ENCODE measurements around the gene PRUNE2. TPM values are rescaled to one million over a fixed set of nuclear protein-coding genes. Genes with fewer than 3 reads are reported as not detected.

PRUNE2 gene
- total and polyA plus RNA-seq, 2 of the 13 experiments (the other 11 are each of a cell fraction or from before 2014, with no cell fraction given), result 0.02 TPM; not detected in 1

DNA sequence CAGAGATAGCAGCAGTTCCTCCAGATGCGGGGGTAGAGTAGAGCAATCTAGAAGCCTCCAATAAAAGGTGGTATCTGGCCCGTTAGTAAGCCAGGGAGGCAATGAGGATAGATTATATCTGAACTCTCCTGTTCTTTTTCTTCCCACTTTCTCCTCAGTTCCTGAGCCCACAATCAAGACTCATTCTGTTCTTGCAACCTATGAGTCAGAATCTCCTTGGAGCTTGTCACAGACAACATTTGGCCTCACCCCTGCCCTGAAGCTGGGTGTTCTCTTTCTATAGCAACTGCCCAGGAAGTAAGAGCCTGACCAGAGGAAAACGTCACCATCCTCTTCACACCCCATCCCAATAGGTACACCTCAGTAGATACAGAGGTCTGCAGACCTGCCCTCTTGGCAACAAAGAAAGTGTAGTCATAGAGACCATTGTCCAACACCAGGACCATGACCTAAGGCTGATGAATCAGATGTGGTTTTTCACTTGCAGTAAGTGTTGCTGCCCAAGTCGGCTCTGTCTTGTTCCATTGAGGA lies 218.0 kb downstream of the PRUNE2 start (continued):
- no peak for TF ChIP-seq CHD2 (IDR thresholded peaks at IDR 0.05; ENCODE audit: low read depth, low read length)
- TF ChIP-seq ZMYM2 (CRISPR knock-in tag; IDR thresholded peaks at IDR 0.05), result no peak
- no peak for TF ChIP-seq CENPX (CRISPR knock-in tag; IDR thresholded peaks at IDR 0.05)
- TF ChIP-seq FOXK2 (IDR thresholded peaks at IDR 0.05), result no peak
- TF ChIP-seq PAX8 (CRISPR knock-in tag; IDR thresholded peaks at IDR 0.05; ENCODE audit: borderline replicate concordance), result no peak
- no peak for TF ChIP-seq MTF1 (CRISPR knock-in tag; IDR thresholded peaks at IDR 0.05)
- TF ChIP-seq SNAI1 (CRISPR knock-in tag; IDR thresholded peaks at IDR 0.05; ENCODE audit: borderline replicate concordance), result no peak
- TF ChIP-seq, protein P1, sequence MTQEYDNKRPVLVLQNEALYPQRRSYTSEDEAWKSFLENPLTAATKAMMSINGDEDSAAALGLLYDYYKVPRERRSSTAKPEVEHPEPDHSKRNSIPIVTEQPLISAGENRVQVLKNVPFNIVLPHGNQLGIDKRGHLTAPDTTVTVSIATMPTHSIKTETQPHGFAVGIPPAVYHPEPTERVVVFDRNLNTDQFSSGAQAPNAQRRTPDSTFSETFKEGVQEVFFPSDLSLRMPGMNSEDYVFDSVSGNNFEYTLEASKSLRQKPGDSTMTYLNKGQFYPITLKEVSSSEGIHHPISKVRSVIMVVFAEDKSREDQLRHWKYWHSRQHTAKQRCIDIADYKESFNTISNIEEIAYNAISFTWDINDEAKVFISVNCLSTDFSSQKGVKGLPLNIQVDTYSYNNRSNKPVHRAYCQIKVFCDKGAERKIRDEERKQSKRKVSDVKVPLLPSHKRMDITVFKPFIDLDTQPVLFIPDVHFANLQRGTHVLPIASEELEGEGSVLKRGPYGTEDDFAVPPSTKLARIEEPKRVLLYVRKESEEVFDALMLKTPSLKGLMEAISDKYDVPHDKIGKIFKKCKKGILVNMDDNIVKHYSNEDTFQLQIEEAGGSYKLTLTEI (CRISPR knock-in tag; conservative IDR thresholded peaks at IDR 0.05), result no peak
- TF ChIP-seq, protein P2, sequence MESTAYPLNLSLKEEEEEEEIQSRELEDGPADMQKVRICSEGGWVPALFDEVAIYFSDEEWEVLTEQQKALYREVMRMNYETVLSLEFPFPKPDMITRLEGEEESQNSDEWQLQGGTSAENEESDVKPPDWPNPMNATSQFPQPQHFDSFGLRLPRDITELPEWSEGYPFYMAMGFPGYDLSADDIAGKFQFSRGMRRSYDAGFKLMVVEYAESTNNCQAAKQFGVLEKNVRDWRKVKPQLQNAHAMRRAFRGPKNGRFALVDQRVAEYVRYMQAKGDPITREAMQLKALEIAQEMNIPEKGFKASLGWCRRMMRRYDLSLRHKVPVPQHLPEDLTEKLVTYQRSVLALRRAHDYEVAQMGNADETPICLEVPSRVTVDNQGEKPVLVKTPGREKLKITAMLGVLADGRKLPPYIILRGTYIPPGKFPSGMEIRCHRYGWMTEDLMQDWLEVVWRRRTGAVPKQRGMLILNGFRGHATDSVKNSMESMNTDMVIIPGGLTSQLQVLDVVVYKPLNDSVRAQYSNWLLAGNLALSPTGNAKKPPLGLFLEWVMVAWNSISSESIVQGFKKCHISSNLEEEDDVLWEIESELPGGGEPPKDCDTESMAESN (CRISPR knock-in tag; conservative IDR thresholded peaks at IDR 0.05), result no peak
- no peak for TF ChIP-seq MBD4 (IDR thresholded peaks at IDR 0.05; ENCODE audit: borderline replicate concordance, low read length)
- no peak for TF ChIP-seq XBP1 (CRISPR knock-in tag; IDR thresholded peaks at IDR 0.05)
- no peak for TF ChIP-seq TOE1 (CRISPR knock-in tag; IDR thresholded peaks at IDR 0.05)

Measured in HepG2 (cell line).